Transverse colon (tissue), 4 donors: ENCODE measurements around the gene PCYT1A. TPM values are rescaled to one million over a fixed set of nuclear protein-coding genes. Genes with fewer than 3 reads are reported as not detected.

Experiments used
- DNase-seq: peaks from one replicate; pipeline ENCODE4 v3.0.0-alpha.2; 2019
- H3K27ac ChIP-seq, 4 donors: fragments of 200-600 bp; sonication (generic); 2 replicates each; pipeline ENCODE4 v1.5.1; 2016 to 2018; ENCODE audit warnings: inconsistent platforms in 4 of 4
- H3K27me3 ChIP-seq: fragments of 200-600 bp; sonication (generic); 2 replicates; pipeline ENCODE4 v1.5.1; 2017; ENCODE audit warnings: inconsistent platforms
- H3K36me3 ChIP-seq, 4 donors: fragments of 200-600 bp; sonication (generic); 2 replicates each; pipeline ENCODE4 v1.5.1; 2017 to 2019; ENCODE audit warnings: inconsistent platforms in 4 of 4
- H3K4me1 ChIP-seq, 4 donors: fragments of 200-600 bp; sonication (generic); 2 replicates each; pipeline ENCODE4 v1.5.1; 2017 to 2020; ENCODE audit warnings: inconsistent platforms in 4 of 4
- H3K4me3 ChIP-seq, 4 donors: fragments of 200-600 bp; sonication (generic); 1 replicate in 1 of 4; 2 replicates in 3 of 4; pipeline versions ENCODE4 v1.5.1 to v1.6.1; 2017 to 2019; ENCODE audit warnings: inconsistent platforms in 4 of 4
- H3K9me3 ChIP-seq, 2 donors: fragments of 200-600 bp; sonication (generic); 2 replicates each; pipeline ENCODE4 v1.5.1; 2017 to 2019; ENCODE audit warnings: inconsistent platforms in 2 of 2
- EP300 ChIP-seq: sonication (generic); formaldehyde crosslinking; IDR thresholded peaks from one replicate; pipeline ENCODE4 v1.6.1; 2017; ENCODE audit warnings: antibody characterized with exemption, low read depth
- POLR2A ChIP-seq: fragments of 450-650 bp; IDR thresholded peaks from one replicate; pipeline ENCODE4 v1.6.1; 2016; ENCODE audit warnings: antibody characterized with exemption, mild to moderate bottlenecking, moderate library complexity
- POLR2AphosphoS5 ChIP-seq, 3 donors: sonication (generic); formaldehyde crosslinking; IDR thresholded peaks; one replicate each; pipeline ENCODE4 v1.6.1; 2016; ENCODE audit warnings: antibody characterized with exemption in 3 of 3
- WGBS, 2 donors: methylation state at CpG; one replicate each; pipeline ENCODE4 v1.1.5; 2018; ENCODE audit warnings: low coverage in 1 of 2; 5-methylcytosine and 5-hydroxymethylcytosine counted together
- in situ Hi-C, 4 donors: fragments of 200-750 bp; cut with MboI; loops; one replicate each; pipeline versions ENCODE4 v1.15.0 to v1.15.1; 2017; ENCODE audit warnings: low sequenced_read_pairs in 3 of 4, low pct_ligation_motif_present in 1 of 4, low pct_unique_long_range_greater_than_20kb in 1 of 4
- intact Hi-C: fragments of 100-400 bp; cut with DNase I; formaldehyde crosslinking; loops from one replicate; pipeline ENCODE4 v1.15.1; 2023; ENCODE audit warnings: low total_unique reads
- total RNA-seq, 4 donors: library from RNA; depleted of rRNA; stranded (reverse); fragments of >200 nt; gene quantifications; one replicate each; pipeline ENCODE4 v1.1.0, GENCODE V29; 2016
- TF ChIP-seq, protein P1 (sequence below), 5 experiments: fragments of 200-600 bp in 3 of 5; fragments of 450-650 bp in 2 of 5; sonication (generic) in 3 of 5; IDR thresholded peaks; 1 replicate in 2 of 5; 2 replicates in 3 of 5; pipeline ENCODE4 v1.5.1; 2016 to 2017; ENCODE audit warnings: antibody characterized with exemption in 5 of 5, inconsistent platforms in 3 of 5, mild to moderate bottlenecking in 2 of 5, moderate library complexity in 1 of 5

Gene PCYT1A
- total RNA-seq, 4 donors from 2014 or later = 50.1 to 104 (median 76.2) TPM

DNA sequence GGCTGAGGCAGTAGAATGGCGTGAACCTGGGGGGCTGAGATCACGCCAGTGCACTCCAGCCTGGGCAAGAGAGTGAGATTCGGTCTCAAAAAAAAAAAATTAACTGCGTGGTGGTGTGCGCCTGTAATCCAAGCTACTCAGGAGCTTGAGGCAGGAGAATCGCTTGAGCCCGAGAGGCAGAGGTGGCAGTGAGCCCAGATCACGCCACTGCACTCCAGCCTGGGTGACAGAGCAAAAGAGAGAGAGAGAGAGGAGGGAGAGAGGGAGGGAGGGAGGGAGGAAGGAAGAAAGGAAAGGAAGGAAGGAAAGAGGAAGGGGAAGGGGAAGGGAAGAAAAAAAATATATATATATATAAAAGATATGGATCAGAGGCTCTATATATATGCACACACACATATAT lies 44.6 kb upstream of the PCYT1A start:
- 72 to 84% methylated on average over 6 to 8 of the region's 8 CpGs for WGBS, 2 donors
- H3K36me3 ChIP-seq = no peaks in the 10 kb centered on the region
- H3K4me3 ChIP-seq = no peak overlapping the region
- H3K4me1 ChIP-seq = no peaks in the 10 kb centered on the region
- DNase-seq = no peak
- in situ Hi-C loops = no loop called here
- peaks cover 13% of the 10 kb centered on the region for H3K27me3 ChIP-seq
- TF ChIP-seq EP300 (no peak), POLR2AphosphoS5 (IDR thresholded peaks at IDR 0.05) (no peak), POLR2A (no peak)
- TF ChIP-seq, protein P1, sequence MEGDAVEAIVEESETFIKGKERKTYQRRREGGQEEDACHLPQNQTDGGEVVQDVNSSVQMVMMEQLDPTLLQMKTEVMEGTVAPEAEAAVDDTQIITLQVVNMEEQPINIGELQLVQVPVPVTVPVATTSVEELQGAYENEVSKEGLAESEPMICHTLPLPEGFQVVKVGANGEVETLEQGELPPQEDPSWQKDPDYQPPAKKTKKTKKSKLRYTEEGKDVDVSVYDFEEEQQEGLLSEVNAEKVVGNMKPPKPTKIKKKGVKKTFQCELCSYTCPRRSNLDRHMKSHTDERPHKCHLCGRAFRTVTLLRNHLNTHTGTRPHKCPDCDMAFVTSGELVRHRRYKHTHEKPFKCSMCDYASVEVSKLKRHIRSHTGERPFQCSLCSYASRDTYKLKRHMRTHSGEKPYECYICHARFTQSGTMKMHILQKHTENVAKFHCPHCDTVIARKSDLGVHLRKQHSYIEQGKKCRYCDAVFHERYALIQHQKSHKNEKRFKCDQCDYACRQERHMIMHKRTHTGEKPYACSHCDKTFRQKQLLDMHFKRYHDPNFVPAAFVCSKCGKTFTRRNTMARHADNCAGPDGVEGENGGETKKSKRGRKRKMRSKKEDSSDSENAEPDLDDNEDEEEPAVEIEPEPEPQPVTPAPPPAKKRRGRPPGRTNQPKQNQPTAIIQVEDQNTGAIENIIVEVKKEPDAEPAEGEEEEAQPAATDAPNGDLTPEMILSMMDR (IDR thresholded peaks at IDR 0.05) = no peak
- no peaks in the 10 kb centered on the region for H3K9me3 ChIP-seq
- intact Hi-C loops = no loop called here
- no peak overlapping the region for H3K27ac ChIP-seq

DNA sequence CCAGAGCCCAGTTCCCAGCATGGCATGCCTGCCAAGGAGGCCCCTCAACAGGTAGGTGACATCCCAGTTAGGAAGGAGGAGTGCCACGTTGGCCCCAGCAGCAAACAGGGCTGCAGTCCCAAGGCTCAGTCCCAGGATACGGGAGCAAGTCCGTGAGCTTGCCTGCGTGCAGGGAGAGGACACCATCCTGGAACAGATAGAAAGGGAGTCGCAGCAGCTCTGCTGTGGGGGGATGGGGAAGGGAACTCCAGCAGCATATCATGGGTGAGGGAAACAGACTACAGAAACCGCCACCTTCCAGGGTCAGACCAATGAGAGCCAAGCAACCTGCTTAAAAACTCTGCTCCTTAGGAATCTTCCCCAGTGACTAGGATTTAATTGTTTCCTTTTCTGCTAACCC lies 39.9 kb upstream of the PCYT1A start:
- no peak for DNase-seq
- H3K27me3 ChIP-seq = peaks cover 14% of the 10 kb centered on the region
- no peak for TF ChIP-seq POLR2A
- no peak for TF ChIP-seq EP300
- no peak for TF ChIP-seq POLR2AphosphoS5 (IDR thresholded peaks at IDR 0.05)
- TF ChIP-seq, protein P1 (IDR thresholded peaks at IDR 0.05) = no peak
- no peak overlapping the region for H3K4me3 ChIP-seq
- WGBS, 2 donors = 50 to 65% methylated on average over 3 to 6 of the region's 6 CpGs
- H3K36me3 ChIP-seq = no peaks in the 10 kb centered on the region
- no peaks in the 10 kb centered on the region for H3K4me1 ChIP-seq
- no peak overlapping the region for H3K27ac ChIP-seq
- in situ Hi-C loops (no loop called here), intact Hi-C loops (no loop called here)
- H3K9me3 ChIP-seq = no peaks in the 10 kb centered on the region

DNA sequence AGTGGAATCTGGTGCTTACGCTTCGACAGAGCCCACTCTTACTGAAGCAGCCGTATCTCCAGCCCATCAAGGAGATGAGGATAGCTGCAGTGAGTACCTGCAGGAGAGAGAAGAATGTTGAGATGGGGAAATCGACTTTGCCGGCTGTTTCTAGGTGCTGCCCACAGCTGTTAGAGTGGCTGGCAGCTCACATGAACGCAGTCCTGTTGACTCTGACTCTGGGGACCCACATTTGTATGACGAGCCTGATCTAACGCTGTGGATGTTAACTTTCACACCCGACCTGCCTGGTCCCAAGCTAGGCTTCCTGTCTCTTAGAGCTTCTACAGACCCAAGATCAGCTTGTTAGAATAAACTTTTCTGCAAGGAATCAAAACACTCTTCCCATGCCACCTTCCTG lies 39.4 kb upstream of the PCYT1A start:
- intact Hi-C loops = no loop called here
- 83% methylated on average over 9 of the region's 9 CpGs; no CpG with 5 or more reads in 1 of the 2 donors for WGBS, 2 donors
- Histone ChIP-seq H3K27me3 (peaks cover 14% of the 10 kb centered on the region), H3K4me1 (no peaks in the 10 kb centered on the region), H3K4me3 (no peak overlapping the region), H3K36me3 (no peaks in the 10 kb centered on the region), H3K9me3 (no peaks in the 10 kb centered on the region), H3K27ac (no peak overlapping the region)
- DNase-seq = no peak
- no peak for TF ChIP-seq POLR2A
- in situ Hi-C loops = no loop called here

DNA sequence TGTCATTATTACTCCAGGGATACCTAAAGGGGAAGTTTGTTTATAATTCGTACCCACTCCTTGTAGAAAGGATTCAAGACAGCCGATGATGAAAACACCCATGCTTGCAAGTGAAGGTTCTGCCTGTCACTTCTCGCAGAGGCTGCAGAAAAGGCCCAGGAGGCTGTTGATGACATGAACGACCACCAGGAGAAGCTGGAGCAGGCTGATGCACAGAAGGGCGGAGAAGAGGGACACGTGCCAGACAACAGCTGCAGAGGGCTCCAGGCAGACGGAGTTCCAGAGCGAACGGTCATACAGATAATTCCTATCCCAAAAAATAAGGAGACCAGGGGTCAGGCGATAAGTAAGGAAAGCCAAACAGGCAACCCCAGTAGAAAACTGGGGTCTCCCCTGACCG lies 36.2 kb upstream of the PCYT1A start:
- Histone ChIP-seq H3K36me3 (no peaks in the 10 kb centered on the region), H3K4me1 (peaks cover 0 to 4% (median 2%) of the 10 kb centered on the region in 4 donors), H3K4me3 (no peak overlapping the region), H3K27ac (no peak overlapping the region), H3K27me3 (peaks cover 14% of the 10 kb centered on the region), H3K9me3 (no peaks in the 10 kb centered on the region)
- intact Hi-C loops (no loop called here), in situ Hi-C loops (no loop called here)
- 66 to 77% methylated on average over 2 to 11 of the region's 11 CpGs for WGBS, 2 donors
- no peak for DNase-seq
- TF ChIP-seq POLR2A (no peak), POLR2AphosphoS5 (IDR thresholded peaks at IDR 0.05) (no peak), EP300 (no peak)
- TF ChIP-seq, protein P1 (IDR thresholded peaks at IDR 0.05) = no peak

DNA sequence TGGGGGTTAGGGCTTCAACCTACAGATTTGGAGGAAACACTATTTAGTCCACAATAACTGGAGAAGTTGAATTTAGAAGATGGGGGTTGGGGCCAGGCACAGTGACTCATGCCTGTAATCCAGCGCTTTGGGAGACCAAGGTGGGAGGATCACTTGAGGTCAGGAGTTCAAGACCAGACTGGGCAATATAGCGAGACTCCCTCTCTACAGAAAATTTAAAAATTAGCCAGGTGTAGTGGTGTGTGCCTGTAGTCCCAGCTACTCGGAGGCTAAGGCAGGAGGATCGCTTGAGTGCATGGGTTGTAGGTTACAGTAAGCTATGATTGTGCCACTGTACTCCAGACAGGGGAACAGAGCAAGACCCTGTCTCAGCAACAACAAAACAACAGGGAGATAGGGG lies 35.5 kb upstream of the PCYT1A start:
- WGBS, 2 donors = 94 to 99% methylated on average over 4 of the region's 4 CpGs
- no peaks in the 10 kb centered on the region for H3K9me3 ChIP-seq
- TF ChIP-seq POLR2A (no peak), EP300 (no peak), POLR2AphosphoS5 (IDR thresholded peaks at IDR 0.05) (no peak)
- TF ChIP-seq, protein P1 (IDR thresholded peaks at IDR 0.05) = no peak
- intact Hi-C loops = no loop called here
- no peaks in the 10 kb centered on the region for H3K36me3 ChIP-seq
- peaks cover 9% of the 10 kb centered on the region for H3K27me3 ChIP-seq
- H3K4me3 ChIP-seq = no peak overlapping the region
- no peak for DNase-seq
- peaks cover 0 to 5% (median 2%) of the 10 kb centered on the region in 4 donors for H3K4me1 ChIP-seq
- in situ Hi-C loops = no loop called here
- no peak overlapping the region for H3K27ac ChIP-seq
